DMS79 treated with DMSO at 0.1 percent for 48 hours (cell line): Measurements from ENCODE around the gene SGK1.
A peak's percentile ranks its signal among the peaks of the same experiment; 100 is the strongest.
"Not testable (repeated sequence)": the region's sequence is repeated elsewhere in the genome, so short reads cannot be mapped to it uniquely, and the experiment has no call there.

Experiments used
- DNase-seq: peaks from one replicate; lab custom pipeline; 2025; lab: John Stamatoyannopoulos, UW

The SGK1 gene

DNA sequence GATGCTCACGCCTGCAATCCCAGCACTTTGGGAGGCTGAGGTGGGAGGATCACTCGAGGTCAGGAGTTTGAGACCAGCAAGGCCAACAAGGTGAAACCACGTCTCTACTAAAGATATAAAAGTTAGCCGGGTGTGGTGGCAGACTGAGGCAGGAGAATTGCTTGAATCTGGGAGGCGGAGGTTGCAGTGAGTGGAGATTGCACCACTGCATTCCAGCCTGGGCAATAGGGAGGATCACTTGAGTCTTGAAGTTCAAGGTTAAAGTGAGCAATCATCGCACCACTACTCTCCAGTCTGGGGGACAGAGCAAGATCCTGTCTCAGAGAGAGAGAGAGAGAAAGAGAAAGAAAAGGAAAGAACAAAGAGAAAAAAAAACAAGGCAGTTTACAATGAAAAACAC is 13.5 kb downstream of the SGK1 start:
- not testable (repeated sequence) for DNase-seq

DNA sequence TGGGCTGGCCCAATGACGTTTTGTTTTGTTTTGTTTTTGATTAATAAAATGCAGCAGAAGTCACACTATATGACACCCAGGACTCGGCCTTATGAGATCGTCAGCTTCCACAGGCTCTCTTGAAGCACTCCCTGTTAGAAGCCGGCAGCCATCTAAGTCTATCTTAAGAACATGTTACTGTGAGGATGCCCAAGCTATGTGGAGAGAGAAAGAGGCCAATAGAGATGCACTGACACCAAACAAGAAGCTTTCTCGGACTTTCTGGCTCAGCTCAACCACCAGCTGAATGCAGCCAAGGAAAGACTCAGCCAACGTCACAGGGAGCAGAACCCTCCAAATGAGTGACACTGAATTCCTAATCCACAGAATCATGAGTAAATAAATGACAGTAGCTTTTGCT is 14.0 kb downstream of the SGK1 start:
- no peak for DNase-seq

DNA sequence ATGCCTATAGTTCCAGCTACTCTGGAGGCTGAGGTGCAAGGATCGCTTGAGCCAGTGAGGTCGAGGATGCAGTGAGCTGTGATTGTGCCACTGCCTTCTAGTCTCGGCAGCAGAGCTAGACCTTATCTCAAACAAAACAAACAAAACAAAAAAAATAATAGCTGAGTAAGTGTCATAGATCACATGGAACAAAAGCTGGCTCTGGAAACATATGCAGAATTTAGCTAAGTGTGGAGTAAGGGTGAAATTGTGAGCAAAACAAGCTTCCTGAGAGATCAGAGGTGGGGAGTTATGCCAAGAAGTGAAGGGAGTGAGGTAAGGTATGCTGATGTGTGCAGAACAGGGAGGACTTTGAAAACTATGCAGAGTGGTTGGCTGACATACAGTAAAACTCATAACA is 18.7 kb downstream of the SGK1 start:
- DNase-seq, result no peak

DNA sequence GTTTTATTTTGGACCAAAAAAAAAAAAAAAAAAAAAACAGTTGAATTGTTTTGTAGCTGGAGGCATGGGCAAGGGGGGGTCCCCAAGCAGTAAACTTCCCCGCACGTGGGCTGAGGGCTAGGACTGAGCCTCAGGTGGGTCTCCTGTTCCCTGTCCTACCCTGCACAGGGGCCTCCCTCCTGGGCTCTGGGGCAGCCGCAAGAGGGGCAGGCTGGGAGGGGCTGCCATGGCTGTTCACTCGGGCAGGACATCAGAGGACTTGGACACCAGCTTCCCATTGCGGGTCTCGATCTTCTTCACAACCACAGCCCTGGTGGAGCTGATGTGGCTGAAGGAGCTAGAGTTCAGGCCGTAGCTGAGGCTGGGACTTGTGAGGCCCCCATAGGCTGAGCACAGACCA is 21.1 kb downstream of the SGK1 start:
- no peak for DNase-seq

DNA sequence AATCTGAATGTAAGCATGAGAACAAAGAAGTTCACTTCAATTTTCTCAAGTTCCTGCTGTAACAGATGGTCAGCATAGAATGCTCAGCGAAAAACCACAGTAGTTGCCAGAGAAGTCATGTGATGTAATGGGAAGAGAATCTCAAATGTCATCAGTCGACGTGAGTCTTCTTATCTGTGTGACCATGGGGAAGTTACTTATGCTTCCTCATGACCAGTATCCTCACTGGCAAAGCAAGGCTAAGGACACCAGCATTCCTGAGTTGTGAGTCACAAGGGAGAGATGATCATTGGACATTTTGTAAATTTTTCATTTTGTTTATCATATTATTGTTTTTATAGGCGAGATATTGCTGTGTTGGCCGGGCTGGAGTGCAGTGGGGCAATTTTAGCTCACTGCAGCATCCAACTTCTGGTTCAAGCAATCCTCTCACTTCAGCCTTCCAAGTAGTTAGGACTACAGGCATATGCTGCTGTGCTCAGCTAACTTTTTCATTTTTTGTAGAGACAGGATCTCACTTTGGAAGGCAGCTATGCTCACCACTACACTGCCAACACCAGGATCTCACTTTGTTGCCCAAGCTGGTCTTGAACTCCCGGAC is 21.9 kb downstream of the SGK1 start:
- no peak for DNase-seq

DNA sequence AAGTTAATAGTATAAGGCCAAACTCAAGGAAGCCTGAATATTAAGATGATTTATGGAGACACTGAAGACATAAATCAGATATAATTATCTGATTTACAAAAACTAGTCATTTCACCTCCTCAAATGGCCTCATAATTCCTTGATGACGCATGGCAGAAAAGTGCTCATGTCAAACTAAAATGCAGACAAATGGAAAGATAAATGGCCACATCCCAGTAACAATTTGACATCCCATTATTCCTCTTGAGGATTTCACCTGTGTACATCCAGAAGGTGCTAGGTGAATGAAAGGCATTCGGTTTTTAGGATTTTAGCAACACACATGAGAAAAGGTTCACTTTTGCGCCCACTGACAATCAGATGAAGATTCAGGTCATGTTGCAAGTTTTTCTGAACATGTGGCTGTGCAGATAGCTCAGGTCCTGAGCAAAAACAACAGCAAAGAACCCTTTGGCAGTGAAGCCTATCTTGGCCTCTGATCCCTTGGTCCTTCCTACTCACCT is 24.2 kb downstream of the SGK1 start:
- no peak for DNase-seq

DNA sequence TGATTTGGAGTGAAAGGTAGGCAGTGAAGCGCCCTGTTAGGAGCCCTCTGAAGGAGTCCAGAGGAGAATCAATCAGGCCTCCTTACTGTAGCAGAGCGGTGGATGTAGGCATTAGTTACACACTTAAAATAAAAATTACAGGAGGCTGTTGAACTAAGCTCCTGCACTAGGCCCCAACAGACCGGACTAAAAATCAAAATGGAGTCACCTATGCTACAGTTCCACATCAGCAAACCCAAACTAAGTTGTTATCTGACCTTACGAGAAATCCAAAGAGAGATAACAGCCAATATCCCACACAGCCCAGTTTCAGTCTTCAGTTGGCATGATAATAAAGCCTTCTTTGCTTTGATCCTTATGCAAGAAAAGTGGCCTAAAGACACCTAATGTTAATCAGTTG is 26.8 kb downstream of the SGK1 start:
- no peak for DNase-seq

DNA sequence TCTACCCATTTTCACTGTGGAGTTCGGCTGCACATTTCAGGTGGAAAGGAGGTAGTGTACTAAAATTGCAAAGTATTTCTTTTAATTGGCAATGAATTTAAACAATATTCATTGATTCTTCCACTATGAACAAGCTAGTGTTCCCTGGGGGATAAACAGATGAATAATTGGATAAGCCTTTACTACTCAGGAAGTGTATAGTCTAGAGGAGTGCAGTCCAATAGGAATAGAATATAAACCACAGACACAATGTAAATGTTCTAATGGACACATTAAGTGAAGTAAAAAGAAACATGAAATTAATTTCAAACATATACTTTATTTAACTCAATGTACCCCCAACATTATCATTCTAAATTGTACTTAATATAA is 28.7 kb downstream of the SGK1 start:
- no peak for DNase-seq

DNA sequence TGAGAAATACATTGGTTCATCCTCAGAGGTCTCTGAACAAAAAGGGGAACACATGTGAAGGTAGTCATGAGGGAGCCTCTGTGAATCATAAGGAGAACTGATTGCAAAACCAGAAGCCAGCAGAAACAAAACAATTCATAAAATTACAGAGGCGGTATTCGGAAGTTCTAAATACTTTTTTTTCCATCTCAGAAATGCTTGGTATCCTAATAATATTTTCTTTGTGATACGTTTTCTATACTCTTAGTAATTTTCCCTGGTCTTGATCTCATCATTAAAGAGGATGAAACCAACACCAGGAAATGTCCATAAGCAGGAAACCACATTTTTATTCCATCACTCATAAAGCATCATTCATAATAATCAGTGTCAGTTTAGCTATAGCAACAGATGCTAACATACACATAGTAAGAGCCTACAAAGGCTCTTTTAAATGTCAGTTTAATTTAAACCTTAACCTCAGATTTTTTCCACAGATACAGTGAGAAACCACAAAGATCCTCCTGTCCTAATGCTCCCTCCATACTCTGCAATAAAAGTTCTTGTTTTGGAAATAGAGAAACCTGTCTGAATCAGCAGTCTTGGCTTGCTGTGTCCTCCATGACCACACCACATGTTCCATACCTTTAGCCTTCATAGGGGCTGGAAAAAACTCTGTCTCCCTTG is 29.2 kb downstream of the SGK1 start:
- no peak for DNase-seq

DNA sequence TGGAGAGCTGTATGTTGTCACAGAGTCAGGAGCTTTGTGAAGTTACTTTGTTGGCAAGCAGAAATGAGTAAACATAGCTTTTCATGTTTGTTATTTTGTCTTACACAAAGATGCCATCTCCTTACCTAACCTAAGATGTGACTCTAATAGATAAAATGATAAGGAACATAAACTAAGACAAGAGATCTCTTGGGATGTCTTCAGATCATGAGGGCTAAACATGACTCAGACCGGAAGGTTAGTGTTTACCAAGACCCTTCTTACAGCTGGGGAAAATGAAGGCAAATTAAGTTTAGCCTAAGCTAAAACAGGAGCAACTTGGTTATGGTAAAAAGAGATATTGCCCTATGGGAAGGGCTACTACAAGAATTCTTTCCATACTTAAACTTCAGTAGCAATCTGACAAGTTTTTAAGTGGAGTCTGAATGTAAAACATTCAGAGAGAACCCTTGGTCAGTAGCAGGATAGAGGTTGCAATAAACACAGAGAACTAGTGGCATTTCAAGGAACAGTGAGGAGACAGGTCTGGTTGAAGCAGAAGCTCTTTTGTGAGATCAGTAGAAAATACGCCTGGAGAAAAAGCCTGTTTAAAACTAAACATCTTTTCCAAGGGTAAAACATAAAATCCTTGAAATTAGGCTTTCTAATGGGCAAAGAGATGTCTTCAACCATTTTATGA is 29.9 kb downstream of the SGK1 start:
- DNase-seq, result no peak

DNA sequence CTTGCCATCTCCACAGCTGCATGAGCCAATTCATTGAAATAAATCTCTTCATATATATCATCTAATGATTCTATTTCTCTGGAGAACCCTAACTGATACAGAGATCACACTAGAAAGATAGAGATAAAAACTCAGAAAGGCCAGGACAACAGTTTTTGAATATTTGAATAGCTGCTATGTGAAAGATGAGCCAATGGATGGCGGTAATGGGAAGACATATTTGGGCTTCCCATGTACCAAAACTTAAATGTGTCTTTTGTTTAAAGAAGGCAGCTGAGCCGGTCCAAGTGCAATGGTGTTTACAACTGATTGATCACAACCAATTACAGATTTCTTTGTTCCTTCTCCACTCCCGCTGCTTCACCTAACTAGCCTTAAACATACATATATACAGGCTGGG is 35.1 kb downstream of the SGK1 start:
- no peak for DNase-seq

DNA sequence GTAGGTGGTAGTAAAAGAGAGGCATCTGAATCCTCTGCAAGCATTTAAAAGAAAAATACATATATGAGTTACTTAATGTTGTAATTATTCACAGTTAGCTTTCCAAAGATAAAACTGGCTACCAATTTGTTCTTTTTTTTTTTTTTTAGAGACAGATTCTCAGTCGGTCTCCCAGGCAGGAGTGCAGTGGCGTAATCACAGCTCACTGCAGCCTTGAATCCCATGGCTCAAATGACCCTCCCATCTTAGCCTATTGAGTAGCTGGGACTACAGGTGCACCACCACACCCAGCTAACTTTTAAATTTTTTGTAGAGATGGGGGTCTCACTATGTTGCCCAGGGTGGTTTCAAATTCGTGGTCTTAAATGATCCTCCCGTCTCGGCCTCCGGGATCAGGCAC is 36.5 kb downstream of the SGK1 start:
- no peak for DNase-seq

DNA sequence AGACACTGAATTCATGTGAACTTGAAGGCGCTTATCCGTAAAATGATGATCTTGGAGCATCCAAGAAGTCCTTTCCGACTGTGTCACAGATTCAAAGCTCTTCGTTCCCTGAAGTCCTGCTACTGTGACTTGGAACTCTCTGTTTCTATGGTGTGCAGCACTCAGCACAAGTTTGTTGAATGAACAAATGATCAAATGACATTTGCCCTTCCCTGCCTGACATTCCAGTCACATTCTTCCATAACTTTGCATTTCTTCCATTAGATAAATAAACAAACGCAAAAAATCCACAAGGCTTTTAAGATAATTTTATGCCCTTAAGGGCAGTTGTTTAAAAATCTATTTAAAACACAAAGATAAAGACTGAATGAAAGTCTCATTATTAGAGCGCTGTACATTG is 39.9 kb downstream of the SGK1 start:
- DNase-seq, result no peak

DNA sequence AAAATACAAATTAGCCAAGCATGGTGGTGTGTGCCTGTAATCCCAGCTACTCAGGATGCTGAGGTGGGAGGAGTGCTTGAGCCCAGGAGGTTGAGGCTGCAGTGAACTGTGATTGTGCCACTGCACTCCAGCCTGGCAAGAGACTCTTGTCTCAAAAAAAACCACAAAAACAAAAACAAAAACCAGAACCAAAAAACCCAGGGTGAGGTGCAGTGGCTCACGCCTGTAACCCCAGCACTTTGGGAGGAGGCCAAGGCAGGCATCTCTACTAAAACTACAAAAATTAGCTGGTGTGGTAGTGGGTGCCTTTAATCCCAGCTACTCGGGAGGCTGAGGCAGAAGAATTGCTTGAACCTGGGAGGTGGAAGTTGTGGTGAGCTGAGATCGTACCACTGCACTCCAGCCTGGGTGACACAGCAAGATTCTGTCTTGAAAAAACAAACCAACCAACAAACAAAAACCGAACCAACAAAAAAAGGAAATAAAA is 41.0 kb downstream of the SGK1 start:
- peak; percentile 10 for DNase-seq

DNA sequence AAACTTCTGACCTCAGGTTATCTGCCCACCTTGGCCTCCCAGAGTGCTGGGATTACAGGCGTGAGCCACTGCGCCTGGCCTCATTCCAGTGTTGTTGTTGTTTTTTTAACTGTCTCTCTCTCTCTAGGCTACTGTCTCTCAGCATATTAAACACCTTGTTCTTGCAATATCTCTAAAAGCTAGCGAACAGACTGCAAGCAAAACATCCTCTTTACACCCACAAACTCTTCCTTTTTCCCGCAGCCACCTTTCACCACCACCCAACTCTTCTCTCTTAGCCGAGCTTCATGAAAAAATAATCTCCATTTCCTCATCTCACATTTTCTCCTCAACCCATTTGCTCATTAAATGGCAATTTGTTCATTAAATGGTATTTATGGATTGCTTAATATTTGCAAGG is 45.5 kb downstream of the SGK1 start:
- DNase-seq, result no peak

DNA sequence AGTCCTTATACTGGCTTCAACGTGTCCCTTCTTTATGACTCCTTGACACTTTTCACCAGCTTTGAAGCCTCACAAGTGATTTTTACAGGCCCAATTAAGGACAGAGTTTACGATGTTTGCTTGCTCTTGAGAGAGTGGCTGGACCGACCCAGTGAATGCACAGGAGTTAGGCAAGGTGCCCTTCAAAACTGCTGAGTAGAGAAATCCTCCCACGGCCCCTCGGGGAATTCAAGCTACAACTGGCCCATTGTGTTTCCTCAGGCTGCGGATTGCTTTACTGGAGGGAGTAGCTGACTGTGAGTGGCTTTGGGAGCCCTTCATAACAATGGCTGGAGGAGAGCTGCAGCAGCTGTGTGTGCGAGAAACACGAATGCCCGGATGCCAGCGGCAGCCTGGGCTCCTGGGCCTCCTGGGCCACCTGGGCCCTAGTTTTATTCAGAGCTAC is 50.0 kb downstream of the SGK1 start:
- peak; percentile 98 for DNase-seq

DNA sequence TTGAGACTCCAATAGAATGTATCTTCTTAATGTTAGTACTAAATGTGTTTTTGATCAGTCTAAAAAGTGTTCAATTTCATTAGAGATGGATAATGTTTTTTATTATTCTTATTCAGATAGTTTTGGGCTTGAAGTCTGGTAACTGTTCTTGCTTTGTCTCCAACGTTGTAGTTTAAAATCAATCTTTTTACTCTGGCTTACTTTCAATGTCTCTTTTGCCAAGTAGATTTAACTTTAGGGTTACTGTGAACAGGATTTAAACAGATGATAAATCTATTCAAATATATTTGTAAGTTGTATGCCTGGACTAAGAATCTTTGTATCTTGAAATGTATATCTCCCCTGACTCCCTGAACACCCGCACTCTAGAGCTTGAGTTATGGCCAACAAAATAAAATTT is 51.1 kb downstream of the SGK1 start:
- DNase-seq, result no peak

DNA sequence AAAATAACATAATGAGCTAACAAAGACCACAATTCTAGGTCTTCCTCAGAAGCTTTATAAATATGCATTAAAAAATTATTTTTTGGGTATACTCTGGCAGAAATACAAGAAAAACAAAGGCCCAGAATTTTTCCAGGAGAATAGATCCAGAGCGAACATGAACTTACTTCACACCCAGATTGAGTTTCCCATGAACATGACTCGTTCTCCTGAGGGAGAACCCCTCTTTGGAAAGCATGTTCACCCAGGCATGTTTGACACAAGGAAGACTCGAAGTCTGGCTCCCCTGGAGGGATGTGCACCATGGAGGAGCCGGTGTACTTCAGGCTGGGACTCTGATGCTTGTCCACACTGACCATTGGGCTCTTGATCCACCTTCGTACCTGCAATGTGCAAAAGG is 56.1 kb downstream of the SGK1 start:
- no peak for DNase-seq

DNA sequence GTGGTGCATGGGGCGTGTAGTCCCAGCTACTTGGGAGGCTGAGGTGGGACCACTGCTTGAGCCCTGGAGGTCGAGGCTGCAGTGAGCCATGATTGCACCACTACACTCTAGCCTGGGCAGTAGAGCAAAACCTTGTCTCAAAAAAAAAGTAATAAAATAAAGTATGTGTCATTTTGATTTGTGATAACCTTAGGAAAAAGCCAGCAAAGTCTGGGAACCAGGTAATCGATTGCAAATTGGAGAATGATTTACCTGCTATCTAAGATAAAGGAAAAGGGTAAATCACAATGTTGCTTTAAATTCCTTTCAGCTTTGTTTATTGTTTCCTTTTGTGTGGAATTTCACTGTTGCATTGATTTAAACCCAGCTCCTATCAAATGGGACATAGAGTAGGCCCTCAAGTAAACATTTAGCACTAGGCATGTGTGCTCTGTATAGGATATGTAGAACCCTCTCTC is 59.0 kb downstream of the SGK1 start:
- no peak for DNase-seq

DNA sequence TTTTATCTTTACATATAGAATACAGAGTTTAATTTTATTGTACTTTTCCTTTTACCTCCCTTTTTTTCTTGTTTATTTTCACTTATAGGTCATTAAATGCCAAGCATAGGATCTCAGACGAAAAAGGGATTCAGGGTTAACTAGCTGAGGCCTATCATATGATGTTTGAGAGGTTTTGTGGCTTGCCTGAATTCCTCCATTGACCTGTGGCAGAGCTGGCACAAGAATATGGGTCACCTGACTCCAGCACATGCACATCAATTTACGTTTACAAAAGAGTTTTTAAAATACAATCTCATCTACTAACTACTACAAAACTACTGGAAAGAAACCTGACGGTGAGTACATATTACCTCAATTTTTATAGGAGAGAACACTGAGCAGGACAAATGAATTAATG is 60.4 kb downstream of the SGK1 start:
- DNase-seq, result no peak

DNA sequence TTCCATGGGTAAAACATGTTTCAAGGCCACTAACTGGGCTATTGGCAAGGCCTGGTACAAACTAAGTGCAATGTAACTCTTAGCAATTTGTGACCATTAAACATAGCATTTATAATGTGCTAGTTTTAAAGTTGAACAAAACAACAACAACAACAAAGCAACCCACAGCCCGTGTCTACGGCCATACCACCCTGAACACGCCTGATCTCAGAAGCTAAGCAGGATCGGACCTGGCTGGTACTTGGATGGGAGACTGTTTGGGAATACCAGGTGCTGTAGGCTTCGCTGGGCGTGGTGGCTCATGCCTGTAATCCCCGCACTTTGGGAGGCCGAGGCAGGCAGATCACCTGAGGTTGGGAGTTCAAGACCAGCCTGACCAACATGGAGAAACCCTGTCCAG is 61.0 kb downstream of the SGK1 start:
- DNase-seq, result no peak

DNA sequence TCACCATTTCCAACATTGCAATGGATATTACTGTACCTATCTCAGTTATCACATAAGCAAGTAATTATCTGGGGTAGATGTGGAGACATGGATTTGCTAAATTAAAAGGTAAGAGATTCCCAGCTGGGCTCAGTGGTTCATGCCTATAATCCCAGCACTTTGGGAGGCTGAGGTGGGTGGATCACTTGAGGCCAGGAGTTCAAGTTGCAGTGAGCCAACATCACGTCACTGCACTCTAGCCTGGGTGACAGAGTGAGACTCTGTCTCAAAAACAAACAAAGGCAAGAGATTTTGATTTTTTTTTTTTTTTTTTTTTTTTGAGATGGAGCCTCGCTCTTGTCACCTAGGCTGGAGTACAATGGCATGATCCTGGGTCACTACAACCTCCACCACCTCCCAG is 62.6 kb downstream of the SGK1 start:
- DNase-seq, result not testable (repeated sequence)

DNA sequence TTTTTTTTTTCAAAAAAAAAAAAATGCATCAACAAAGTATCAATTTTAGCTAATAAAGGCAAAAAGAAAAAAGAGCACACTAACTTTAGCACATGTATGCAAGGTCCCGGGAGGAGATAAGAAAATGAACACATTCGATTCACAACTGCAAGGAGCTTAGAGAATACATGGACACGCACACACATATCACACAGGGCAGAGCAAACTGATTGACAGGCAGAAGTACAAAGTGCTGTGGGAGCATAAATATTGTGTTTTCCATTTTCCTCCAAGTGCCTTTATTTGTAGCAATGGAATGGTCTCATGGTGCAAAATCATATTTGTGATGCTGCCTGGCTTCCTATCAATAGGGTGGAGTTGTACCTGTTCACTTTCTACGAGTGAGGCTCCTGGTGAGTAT is 63.8 kb downstream of the SGK1 start:
- no peak for DNase-seq
